ENCODE measurements around the gene RERE. TPM values are rescaled to one million over a fixed set of nuclear protein-coding genes. Genes with fewer than 3 reads are reported as not detected.

The RERE gene
- total RNA-seq, 1 experiment from 2014 or later, result 55.2 TPM

GRCh38 chr1:8396083-8396785, 421.2 kb downstream of the RERE start:
- Histone ChIP-seq H3K9ac (ENCODE audit: low read length) (peak overlapping the region; percentile 21), H3K4me1 (ENCODE audit: low read length) (peaks cover 98% of the 10 kb centered on the region), H2AFZ (ENCODE audit: low read length) (no peak overlapping the region), H3K79me2 (ENCODE audit: low read length) (peaks cover 97% of the 10 kb centered on the region), H3K4me2 (ENCODE audit: low read depth, low read length, poor library complexity, severe bottlenecking) (peak overlapping the region; percentile 50), H3K9me3 (ENCODE audit: low read length) (no peaks in the 10 kb centered on the region), H3K36me3 (ENCODE audit: insufficient read depth, low read length) (peaks cover 80% of the 10 kb centered on the region), H3K4me3 (ENCODE audit: low read length) (peak overlapping the region; percentile 23; the same call in 1 of the 2 replicates), H4K20me1 (ENCODE audit: insufficient read depth, low read depth, low read length) (peaks cover 52% of the 10 kb centered on the region), H3K27ac (ENCODE audit: low read length) (peak overlapping the region; percentile 71), H3K27me3 (ENCODE audit: low read length) (no peaks in the 10 kb centered on the region), H3K9me2 (replicated peaks; ENCODE audit: insufficient read depth, low read length) (no peaks in the 10 kb centered on the region)
- DNase-seq, result no peak

- H4K20me1 ChIP-seq (ENCODE audit: insufficient read depth, low read depth, low read length), result peaks cover 58% of the 10 kb centered on the region
- no peaks in the 10 kb centered on the region for H3K9me3 ChIP-seq (ENCODE audit: low read length)
- peak overlapping the region; percentile 21 for H3K9ac ChIP-seq (ENCODE audit: low read length)
- H3K4me2 ChIP-seq (ENCODE audit: low read depth, low read length, poor library complexity, severe bottlenecking), result peak overlapping the region; percentile 50
- no peak overlapping the region for H2AFZ ChIP-seq (ENCODE audit: low read length)
- H3K79me2 ChIP-seq (ENCODE audit: low read length), result peaks cover 100% of the 10 kb centered on the region
- H3K4me1 ChIP-seq (ENCODE audit: low read length), result peaks cover 99% of the 10 kb centered on the region
- peak; percentile 54 for DNase-seq
- peak overlapping the region; percentile 71 for H3K27ac ChIP-seq (ENCODE audit: low read length)
- H3K27me3 ChIP-seq (ENCODE audit: low read length), result no peaks in the 10 kb centered on the region
- peaks cover 82% of the 10 kb centered on the region for H3K36me3 ChIP-seq (ENCODE audit: insufficient read depth, low read length)
- H3K4me3 ChIP-seq (ENCODE audit: low read length), result peak overlapping the region; percentile 23; the same call in 1 of the 2 replicates
- no peaks in the 10 kb centered on the region for H3K9me2 ChIP-seq (replicated peaks; ENCODE audit: insufficient read depth, low read length)
Measured at GRCh38 chr1:8395433-8395866, 422.0 kb downstream of the RERE start.

GRCh38 chr1:8394456-8395321, 422.8 kb downstream of the RERE start:
- Histone ChIP-seq H4K20me1 (ENCODE audit: insufficient read depth, low read depth, low read length) (peaks cover 65% of the 10 kb centered on the region), H3K27me3 (ENCODE audit: low read length) (no peaks in the 10 kb centered on the region), H3K9me2 (replicated peaks; ENCODE audit: insufficient read depth, low read length) (no peaks in the 10 kb centered on the region), H3K4me3 (ENCODE audit: low read length) (no peak overlapping the region), H3K36me3 (ENCODE audit: insufficient read depth, low read length) (peaks cover 83% of the 10 kb centered on the region), H3K4me2 (ENCODE audit: low read depth, low read length, poor library complexity, severe bottlenecking) (no peak overlapping the region), H3K27ac (ENCODE audit: low read length) (peak overlapping the region; percentile 71), H2AFZ (ENCODE audit: low read length) (no peak overlapping the region), H3K9me3 (ENCODE audit: low read length) (no peaks in the 10 kb centered on the region), H3K9ac (ENCODE audit: low read length) (no peak overlapping the region), H3K4me1 (ENCODE audit: low read length) (peaks cover 96% of the 10 kb centered on the region), H3K79me2 (ENCODE audit: low read length) (peaks cover 100% of the 10 kb centered on the region)
- no peak for DNase-seq

GRCh38 chr1:8392522-8392921, 424.9 kb downstream of the RERE start:
- Histone ChIP-seq H4K20me1 (ENCODE audit: insufficient read depth, low read depth, low read length) (peaks cover 71% of the 10 kb centered on the region), H3K27me3 (ENCODE audit: low read length) (no peaks in the 10 kb centered on the region), H3K9ac (ENCODE audit: low read length) (0 out of 2 replicates have a peak overlapping the region, but pooled peaks have one; percentile 4), H3K9me3 (ENCODE audit: low read length) (no peaks in the 10 kb centered on the region), H3K79me2 (ENCODE audit: low read length) (peaks cover 99% of the 10 kb centered on the region), H2AFZ (ENCODE audit: low read length) (no peak overlapping the region), H3K9me2 (replicated peaks; ENCODE audit: insufficient read depth, low read length) (no peaks in the 10 kb centered on the region), H3K4me3 (ENCODE audit: low read length) (no peak overlapping the region), H3K36me3 (ENCODE audit: insufficient read depth, low read length) (peaks cover 81% of the 10 kb centered on the region), H3K27ac (ENCODE audit: low read length) (peak overlapping the region; percentile 71), H3K4me1 (ENCODE audit: low read length) (peaks cover 90% of the 10 kb centered on the region), H3K4me2 (ENCODE audit: low read depth, low read length, poor library complexity, severe bottlenecking) (peak overlapping the region; percentile 52)
- DNase-seq, result no peak

GRCh38 chr1:8390707-8391106, 426.7 kb downstream of the RERE start:
- H3K79me2 ChIP-seq (ENCODE audit: low read length), result peaks cover 97% of the 10 kb centered on the region

GRCh38 chr1:8389958-8390535, 427.4 kb downstream of the RERE start:
- H3K9me2 ChIP-seq (replicated peaks; ENCODE audit: insufficient read depth, low read length), result no peaks in the 10 kb centered on the region
- H3K27me3 ChIP-seq (ENCODE audit: low read length), result no peaks in the 10 kb centered on the region
- no peak overlapping the region for H2AFZ ChIP-seq (ENCODE audit: low read length)
- H3K9me3 ChIP-seq (ENCODE audit: low read length), result no peaks in the 10 kb centered on the region
- H3K9ac ChIP-seq (ENCODE audit: low read length), result no peak overlapping the region
- H3K27ac ChIP-seq (ENCODE audit: low read length), result peak overlapping the region; percentile 71; the same call in 1 of the 2 replicates
- H3K4me1 ChIP-seq (ENCODE audit: low read length), result peaks cover 78% of the 10 kb centered on the region
- no peak overlapping the region for H3K4me2 ChIP-seq (ENCODE audit: low read depth, low read length, poor library complexity, severe bottlenecking)
- no peak overlapping the region for H3K4me3 ChIP-seq (ENCODE audit: low read length)
- H3K79me2 ChIP-seq (ENCODE audit: low read length), result peaks cover 96% of the 10 kb centered on the region
- DNase-seq, result no peak
- H3K36me3 ChIP-seq (ENCODE audit: insufficient read depth, low read length), result peaks cover 73% of the 10 kb centered on the region
- H4K20me1 ChIP-seq (ENCODE audit: insufficient read depth, low read depth, low read length), result peaks cover 83% of the 10 kb centered on the region

More at GRCh38 chr1:8390707-8391106, 426.7 kb downstream of the RERE start:
- Histone ChIP-seq H3K36me3 (ENCODE audit: insufficient read depth, low read length) (peaks cover 73% of the 10 kb centered on the region), H3K4me1 (ENCODE audit: low read length) (peaks cover 81% of the 10 kb centered on the region), H3K4me3 (ENCODE audit: low read length) (no peak overlapping the region), H3K27me3 (ENCODE audit: low read length) (no peaks in the 10 kb centered on the region), H4K20me1 (ENCODE audit: insufficient read depth, low read depth, low read length) (peaks cover 79% of the 10 kb centered on the region), H3K4me2 (ENCODE audit: low read depth, low read length, poor library complexity, severe bottlenecking) (peak overlapping the region; percentile 52), H3K9me2 (replicated peaks; ENCODE audit: insufficient read depth, low read length) (no peaks in the 10 kb centered on the region), H3K9me3 (ENCODE audit: low read length) (no peaks in the 10 kb centered on the region), H3K9ac (ENCODE audit: low read length) (no peak overlapping the region), H2AFZ (ENCODE audit: low read length) (no peak overlapping the region), H3K27ac (ENCODE audit: low read length) (peak overlapping the region; percentile 71)
- DNase-seq, result no peak

GRCh38 chr1:8388732-8389562, 428.5 kb downstream of the RERE start:
- Histone ChIP-seq H3K4me3 (ENCODE audit: low read length) (no peak overlapping the region), H4K20me1 (ENCODE audit: insufficient read depth, low read depth, low read length) (peaks cover 88% of the 10 kb centered on the region), H2AFZ (ENCODE audit: low read length) (no peak overlapping the region), H3K9me3 (ENCODE audit: low read length) (no peaks in the 10 kb centered on the region), H3K79me2 (ENCODE audit: low read length) (peaks cover 96% of the 10 kb centered on the region), H3K9me2 (replicated peaks; ENCODE audit: insufficient read depth, low read length) (no peaks in the 10 kb centered on the region), H3K4me2 (ENCODE audit: low read depth, low read length, poor library complexity, severe bottlenecking) (no peak overlapping the region), H3K36me3 (ENCODE audit: insufficient read depth, low read length) (peaks cover 78% of the 10 kb centered on the region), H3K4me1 (ENCODE audit: low read length) (peaks cover 72% of the 10 kb centered on the region), H3K9ac (ENCODE audit: low read length) (no peak overlapping the region), H3K27me3 (ENCODE audit: low read length) (no peaks in the 10 kb centered on the region), H3K27ac (ENCODE audit: low read length) (no peak overlapping the region)
- DNase-seq, result no peak

Data from Karpas-422 (cell line).